GM12878 (cell line): ENCODE measurements around the gene DESI1.

Experiments used
- CREB1 ChIP-seq: IDR thresholded peaks from 2 replicates; pipeline ENCODE4 v1.6.1; 2012; ENCODE audit warnings: low read depth, mild to moderate bottlenecking, inconsistent platforms
- CTCF ChIP-seq, 3 experiments: IDR thresholded peaks in 2 of 3; conservative IDR thresholded peaks in 1 of 3; 2 replicates each; pipeline ENCODE4 v1.5.1; 2011; ENCODE audit warnings: low read depth in 3 of 3, low read length in 3 of 3, mild to moderate bottlenecking in 3 of 3, control low read depth in 2 of 3, moderate library complexity in 2 of 3, inconsistent platforms in 1 of 3, mixed read lengths in 1 of 3; ENCODE audit not compliant: control insufficient read depth in 2 of 3, insufficient read depth in 1 of 3; ENCODE audit errors: extremely low read depth in 1 of 3
- EP300 ChIP-seq, 2 experiments: fragments of 150-350 bp in 1 of 2; IDR thresholded peaks; 2 replicates each; pipeline ENCODE4 v1.6.1; 2011 to 2012; ENCODE audit warnings: low read depth in 2 of 2, low read length in 2 of 2, borderline replicate concordance in 1 of 2, improper control_type of control experiment in 1 of 2, inconsistent platforms in 1 of 2; ENCODE audit not compliant: control insufficient read depth in 1 of 2
- KDM1A ChIP-seq: fragments of 200-600 bp; sonication (generic); IDR thresholded peaks from 2 replicates; pipeline ENCODE4 v1.6.1; 2016; ENCODE audit warnings: borderline replicate concordance
- POLR2AphosphoS5 ChIP-seq: IDR thresholded peaks from 2 replicates; pipeline ENCODE4 v1.6.1; 2011; ENCODE audit warnings: mild to moderate bottlenecking, low read length, inconsistent platforms

- TF ChIP-seq CREB1: no peak
- no peak for TF ChIP-seq POLR2AphosphoS5
- TF ChIP-seq CTCF (IDR thresholded peaks at IDR 0.05 in 2 of 3, conservative IDR thresholded peaks at IDR 0.05 in 1 of 3; ENCODE audit: control insufficient read depth in 2 of 3, extremely low read depth in 1 of 3, insufficient read depth in 1 of 3, low read depth in 3 of 3, low read length in 3 of 3): no peak
- TF ChIP-seq EP300 (IDR thresholded peaks at IDR 0.05; ENCODE audit: borderline replicate concordance in 1 of 2, control insufficient read depth in 1 of 2, low read depth in 2 of 2, low read length in 2 of 2): no peak
- TF ChIP-seq KDM1A: no peak
Observed at GRCh38 chr22:41550952-41551491, 69.8 kb downstream of the DESI1 start.
